HCT116 (cell line): ENCODE data around the gene PPWD1. TPM values are rescaled to one million over a fixed set of nuclear protein-coding genes. Genes with fewer than 3 reads are reported as not detected.

ENCODE experiments used
- ATAC-seq: fragments of 200-7000 bp; cut with Tn5 transposase; 2 replicates; pipeline ENCODE4 v1.9.1; 2020; ENCODE audit warnings: mild to moderate bottlenecking, moderate library complexity
- BruUV-seq: library from RNA; stranded (reverse); fragments of 400-500 nt; replicated peaks from 2 replicates; lab custom pipeline; 2021; lab: Mats Ljungman, UMichigan
- CTCF ChIA-PET: fragments of 300-600 bp; sonication (Branson Sonifier 250); formaldehyde crosslinking; loops from one replicate; lab custom pipeline; 2021; ENCODE audit warnings: antibody characterized with exemption; lab: Charles Lee
- POLR2A ChIA-PET: fragments of 300-600, 350-600 bp; sonication (Branson Sonifier 250); formaldehyde crosslinking; loops from one replicate; lab custom pipeline; 2021; ENCODE audit warnings: antibody characterized with exemption; lab: Charles Lee
- RAD21 ChIA-PET, 2 experiments: fragments of 300-600 bp; sonication (Branson Sonifier 250); formaldehyde crosslinking; loops; one replicate each; lab custom pipeline; 2023; ENCODE audit warnings: low total read pairs in 2 of 2; ENCODE audit not compliant: uncharacterized antibody in 2 of 2, unreplicated experiment in 2 of 2, low non-redundant PET in 1 of 2; lab: Charles Lee
- DNase-seq: peaks from one replicate; pipeline ENCODE4 v3.0.0-alpha.2; 2010; ENCODE audit warnings: low read depth, low spot score
- H2AFZ ChIP-seq: fragments of 200-600 bp; shearing (Covaris generic), sonication (generic); 2 replicates; pipeline ENCODE4 v1.6.1; 2017; ENCODE audit warnings: low read depth, mixed run types, mixed read lengths, antibody characterized with exemption, low read length; ENCODE audit not compliant: poor library complexity, severe bottlenecking
- H3K27ac ChIP-seq: 2 replicates; pipeline ENCODE4 v1.5.1; 2012; ENCODE audit warnings: low read depth, low read length
- H3K27me3 ChIP-seq: fragments of 200-600 bp; sonication (generic); 2 replicates; pipeline ENCODE4 v1.6.1; 2016; ENCODE audit warnings: mixed run types, low read length, mixed read lengths; ENCODE audit not compliant: insufficient read depth
- H3K36me3 ChIP-seq, 2 experiments: fragments of 200-500 bp in 1 of 2; fragments of 200-600 bp in 1 of 2; sonication (Bioruptor generic) in 1 of 2; sonication (generic) in 1 of 2; 2 replicates each; pipeline versions ENCODE4 v1.5.1 to v1.6.1; 2014 to 2016; ENCODE audit warnings: low read length in 2 of 2, inconsistent platforms in 1 of 2, mixed read lengths in 1 of 2, mixed run types in 1 of 2; ENCODE audit not compliant: insufficient read depth in 2 of 2, control insufficient read depth in 1 of 2
- H3K4me1 ChIP-seq, 2 experiments: fragments of 200-600 bp in 1 of 2; sonication (generic) in 1 of 2; 2 replicates each; pipeline versions ENCODE4 v1.5.1 to v1.6.1; 2012 to 2017; ENCODE audit warnings: low read length in 2 of 2, inconsistent platforms in 1 of 2, mild to moderate bottlenecking in 1 of 2, mixed read lengths in 1 of 2, mixed run types in 1 of 2, moderate library complexity in 1 of 2; ENCODE audit not compliant: insufficient read depth in 2 of 2, control insufficient read depth in 1 of 2
- H3K4me2 ChIP-seq: fragments of 200-600 bp; sonication (generic); 2 replicates; pipeline ENCODE4 v1.6.1; 2017; ENCODE audit warnings: mixed run types, low read length, mixed read lengths
- H3K4me3 ChIP-seq, 2 experiments: fragments of 200-600 bp in 1 of 2; sonication (generic) in 1 of 2; replicated peaks in 1 of 2; 2 replicates each; pipeline ENCODE4 v1.5.1; 2011 to 2016; ENCODE audit warnings: low read length in 2 of 2, control low read depth in 1 of 2, low read depth in 1 of 2, mild to moderate bottlenecking in 1 of 2, mixed read lengths in 1 of 2, mixed run types in 1 of 2
- H3K79me2 ChIP-seq: fragments of 200-600 bp; sonication (generic); 2 replicates; pipeline ENCODE4 v1.6.1; 2017; ENCODE audit warnings: mild to moderate bottlenecking, mixed run types, low read length, moderate library complexity, mixed read lengths; ENCODE audit not compliant: insufficient read depth
- H3K9ac ChIP-seq: fragments of 200-600 bp; sonication (generic); 2 replicates; pipeline ENCODE4 v1.6.1; 2016; ENCODE audit warnings: low read length, mixed read lengths
- H3K9me2 ChIP-seq: fragments of 200-600 bp; sonication (generic), shearing (Covaris generic); 2 replicates; pipeline ENCODE4 v1.6.1; 2017; ENCODE audit warnings: mixed run types, mild to moderate bottlenecking, moderate library complexity; ENCODE audit not compliant: insufficient read depth
- H3K9me3 ChIP-seq, 2 experiments: fragments of 200-500 bp in 1 of 2; fragments of 200-600 bp in 1 of 2; sonication (Bioruptor generic) in 1 of 2; sonication (generic) in 1 of 2; 2 replicates each; pipeline ENCODE4 v1.6.1; 2014 to 2017; ENCODE audit warnings: low read length in 2 of 2, mixed read lengths in 2 of 2, inconsistent platforms in 1 of 2, low read depth in 1 of 2, mild to moderate bottlenecking in 1 of 2, mixed run types in 1 of 2, moderate library complexity in 1 of 2; ENCODE audit not compliant: control insufficient read depth in 1 of 2, insufficient read depth in 1 of 2
- H4K20me1 ChIP-seq: fragments of 200-600 bp; sonication (generic), shearing (Covaris generic); 2 replicates; pipeline ENCODE4 v1.6.1; 2017; ENCODE audit warnings: mixed run types, mild to moderate bottlenecking, moderate library complexity; ENCODE audit not compliant: insufficient read depth
- CBX3 ChIP-seq: IDR thresholded peaks from 2 replicates; pipeline ENCODE4 v1.6.1; 2012; ENCODE audit warnings: low read depth
- CEBPB ChIP-seq: IDR thresholded peaks from 2 replicates; pipeline ENCODE4 v1.6.1; 2012; ENCODE audit warnings: low read depth
- EGR1 ChIP-seq: IDR thresholded peaks from 2 replicates; pipeline ENCODE4 v1.6.1; 2012; ENCODE audit warnings: low read depth
- ELF1 ChIP-seq: IDR thresholded peaks from 2 replicates; pipeline ENCODE4 v1.6.1; 2012; ENCODE audit warnings: low read depth, borderline replicate concordance
- EZH2 ChIP-seq: fragments of 200-600 bp; sonication (generic); IDR thresholded peaks from 2 replicates; pipeline ENCODE4 v1.6.1; 2017; ENCODE audit warnings: antibody characterized with exemption, mixed run types
- EZH2phosphoT487 ChIP-seq: fragments of 200-600 bp; IDR thresholded peaks from 2 replicates; pipeline ENCODE4 v1.6.1; 2018; ENCODE audit warnings: antibody characterized with exemption, borderline replicate concordance
- FOSL1 ChIP-seq: IDR thresholded peaks from 2 replicates; pipeline ENCODE4 v1.6.1; 2012; ENCODE audit warnings: low read depth
- JUND ChIP-seq: IDR thresholded peaks from 2 replicates; pipeline ENCODE4 v1.6.1; 2012
- MAX ChIP-seq: IDR thresholded peaks from 2 replicates; pipeline ENCODE4 v1.6.1; 2012
- POLR2A ChIP-seq: IDR thresholded peaks from 2 replicates; pipeline ENCODE4 v1.7.0; 2011; ENCODE audit warnings: borderline replicate concordance; ENCODE audit not compliant: insufficient read depth, insufficient read length; ENCODE audit errors: extremely low read depth
- SP1 ChIP-seq: IDR thresholded peaks from 2 replicates; pipeline ENCODE4 v1.6.1; 2012; ENCODE audit warnings: low read depth
- SRF ChIP-seq: IDR thresholded peaks from 2 replicates; pipeline ENCODE4 v1.6.1; 2012; ENCODE audit warnings: low read depth
- YY1 ChIP-seq: IDR thresholded peaks from 2 replicates; pipeline ENCODE4 v1.6.1; 2011; ENCODE audit warnings: low read length, low read depth, moderate library complexity, mild to moderate bottlenecking; ENCODE audit not compliant: insufficient replicate concordance; ENCODE audit errors: extremely low read depth
- ZFX ChIP-seq: fragments of 450-650 bp; IDR thresholded peaks from 2 replicates; pipeline ENCODE4 v1.6.1; 2017
- intact Hi-C: fragments of 100-400 bp; cut with micrococcal nuclease; formaldehyde crosslinking; loops from 2 replicates; pipeline ENCODE4 v1.10.0; 2022
- total RNA-seq: library from RNA; stranded (reverse); gene quantifications from one replicate; pipeline ENCODE4 v1.2.1, GENCODE V29; 2021; ENCODE audit not compliant: unreplicated experiment
- TF ChIP-seq, protein P1 (sequence below), 3 experiments: fragments of 200-600 bp in 1 of 3; sonication (generic) in 1 of 3; IDR thresholded peaks in 2 of 3; conservative IDR thresholded peaks in 1 of 3; 2 replicates each; pipeline ENCODE4 v1.5.1; 2012 to 2017; ENCODE audit warnings: low read depth in 2 of 3, low read length in 2 of 3, antibody characterized with exemption in 1 of 3, borderline replicate concordance in 1 of 3, control low read depth in 1 of 3, mild to moderate bottlenecking in 1 of 3, mixed read lengths in 1 of 3, mixed run types in 1 of 3, moderate library complexity in 1 of 3; ENCODE audit not compliant: insufficient read depth in 1 of 3
- TF ChIP-seq, protein P2 (sequence below): IDR thresholded peaks from 2 replicates; pipeline ENCODE4 v1.6.1; 2012

The PPWD1 gene
- total RNA-seq, 1 experiment from 2014 or later, result 25.5 TPM

- TF ChIP-seq EGR1 (no peak), ZFX (no peak), SRF (peak; percentile 90), ELF1 (peak; percentile 18; the same call in 1 of the 2 replicates), JUND (no peak), FOSL1 (no peak), EZH2phosphoT487 (no peak), YY1 (peak; percentile 98), EZH2 (no peak)
These were observed at the start of gene PPWD1, which contains the start of gene CENPK (continued) for GRCh38 chr5:65562731-65563701.

GRCh38 chr5:65525726-65526125 lies 37.4 kb upstream of the PPWD1 start:
- RAD21 ChIA-PET, result no interaction called here
- CTCF ChIA-PET, result no interaction called here
- BruUV-seq, result no TSS peak

More at GRCh38 chr5:65525726-65526125, 37.4 kb upstream of the PPWD1 start:
- Histone ChIP-seq H3K27me3 (no peaks in the 10 kb centered on the region), H3K9ac (no peak overlapping the region), H3K9me2 (no peaks in the 10 kb centered on the region), H3K4me1 (no peaks in the 10 kb centered on the region), H3K27ac (no peak overlapping the region), H4K20me1 (no peaks in the 10 kb centered on the region), H3K4me2 (no peak overlapping the region), H3K36me3 (peaks cover 0 to 2% of the 10 kb centered on the region in 2 experiments; a peak in 2 of 4 replicates), H3K79me2 (no peaks in the 10 kb centered on the region), H3K9me3 (no peaks in the 10 kb centered on the region), H3K4me3 (no peak overlapping the region), H2AFZ (no peak overlapping the region)
- ATAC-seq, result no peak
- no peak for TF ChIP-seq EZH2phosphoT487
- no peak for TF ChIP-seq CEBPB
- TF ChIP-seq, protein P1, sequence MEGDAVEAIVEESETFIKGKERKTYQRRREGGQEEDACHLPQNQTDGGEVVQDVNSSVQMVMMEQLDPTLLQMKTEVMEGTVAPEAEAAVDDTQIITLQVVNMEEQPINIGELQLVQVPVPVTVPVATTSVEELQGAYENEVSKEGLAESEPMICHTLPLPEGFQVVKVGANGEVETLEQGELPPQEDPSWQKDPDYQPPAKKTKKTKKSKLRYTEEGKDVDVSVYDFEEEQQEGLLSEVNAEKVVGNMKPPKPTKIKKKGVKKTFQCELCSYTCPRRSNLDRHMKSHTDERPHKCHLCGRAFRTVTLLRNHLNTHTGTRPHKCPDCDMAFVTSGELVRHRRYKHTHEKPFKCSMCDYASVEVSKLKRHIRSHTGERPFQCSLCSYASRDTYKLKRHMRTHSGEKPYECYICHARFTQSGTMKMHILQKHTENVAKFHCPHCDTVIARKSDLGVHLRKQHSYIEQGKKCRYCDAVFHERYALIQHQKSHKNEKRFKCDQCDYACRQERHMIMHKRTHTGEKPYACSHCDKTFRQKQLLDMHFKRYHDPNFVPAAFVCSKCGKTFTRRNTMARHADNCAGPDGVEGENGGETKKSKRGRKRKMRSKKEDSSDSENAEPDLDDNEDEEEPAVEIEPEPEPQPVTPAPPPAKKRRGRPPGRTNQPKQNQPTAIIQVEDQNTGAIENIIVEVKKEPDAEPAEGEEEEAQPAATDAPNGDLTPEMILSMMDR (IDR thresholded peaks at IDR 0.05 in 2 of 3, conservative IDR thresholded peaks at IDR 0.05 in 1 of 3; ENCODE audit: borderline replicate concordance in 1 of 3, insufficient read depth in 1 of 3, low read depth in 2 of 3, low read length in 2 of 3), result no peak
- TF ChIP-seq, protein P2, sequence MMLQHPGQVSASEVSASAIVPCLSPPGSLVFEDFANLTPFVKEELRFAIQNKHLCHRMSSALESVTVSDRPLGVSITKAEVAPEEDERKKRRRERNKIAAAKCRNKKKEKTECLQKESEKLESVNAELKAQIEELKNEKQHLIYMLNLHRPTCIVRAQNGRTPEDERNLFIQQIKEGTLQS, result no peak
- TF ChIP-seq ZFX, result no peak
- no peak for TF ChIP-seq SRF
- TF ChIP-seq POLR2A, result no peak
- no peak for TF ChIP-seq CBX3
- no peak for TF ChIP-seq EGR1
- TF ChIP-seq EZH2, result no peak
- no peak for TF ChIP-seq MAX
- TF ChIP-seq SP1, result no peak
- POLR2A ChIA-PET, result no interaction called here
- no peak for DNase-seq
- intact Hi-C loops, result no loop called here
